ENCODE results near the gene MYO18B. TPM values are rescaled to one million over a fixed set of nuclear protein-coding genes. Genes with fewer than 3 reads are reported as not detected.
A peak's percentile ranks its signal among the peaks of the same experiment; 100 is the strongest.

The MYO18B gene
- total RNA-seq, 2 experiments from 2014 or later, result 1.6 to 1.8 TPM

GRCh38 chr22:25896592-25896991 is 154.6 kb downstream of the MYO18B start:
- Mint-ChIP-seq H3K9me3 (no peaks in the 10 kb centered on the region), H3K27ac (no peak overlapping the region), H3K36me3 (ENCODE audit: low read depth) (no peaks in the 10 kb centered on the region), H3K27me3 (peaks cover 6% of the 10 kb centered on the region), H3K4me3 (no peak overlapping the region), H3K4me1 (ENCODE audit: low read depth) (no peaks in the 10 kb centered on the region)
- ChIA-PET CTCF (interaction anchor here (1.3 to 3.0 kb wide), 2 partner anchors 8 to 434 kb away, joined by 4 to 11 read pairs; no protein-coding TSS in a partner anchor), POLR2A (no interaction called here)
- DNase-seq, result no peak
- intact Hi-C loops (cut with micrococcal nuclease), result no loop called here
- no peak for TF ChIP-seq CTCF (IDR thresholded peaks at IDR 0.05)
- no peak for ATAC-seq

GRCh38 chr22:25898707-25899365 is 156.8 kb downstream of the MYO18B start:
- intact Hi-C loops (cut with micrococcal nuclease), result no loop called here
- Mint-ChIP-seq H3K27me3 (peaks cover 6% of the 10 kb centered on the region), H3K9me3 (no peaks in the 10 kb centered on the region), H3K36me3 (ENCODE audit: low read depth) (no peaks in the 10 kb centered on the region), H3K27ac (no peak overlapping the region), H3K4me3 (no peak overlapping the region), H3K4me1 (ENCODE audit: low read depth) (no peaks in the 10 kb centered on the region)
- ChIA-PET CTCF (interaction anchor here (0.9 kb wide), 1 partner anchor 9 kb away, joined by 3 read pairs; no protein-coding TSS in a partner anchor), POLR2A (no interaction called here)
- ATAC-seq (no peak), DNase-seq (peak; percentile 2)
- TF ChIP-seq CTCF (IDR thresholded peaks at IDR 0.05), result no peak

- H3K27me3 Mint-ChIP-seq, result peaks cover 6% of the 10 kb centered on the region
- no peak overlapping the region for H3K27ac Mint-ChIP-seq
- H3K4me3 Mint-ChIP-seq, result no peak overlapping the region
- no peak for TF ChIP-seq CTCF (IDR thresholded peaks at IDR 0.05)
- H3K9me3 Mint-ChIP-seq, result no peaks in the 10 kb centered on the region
- ChIA-PET POLR2A (no interaction called here), CTCF (interaction anchor here (0.9 kb wide), 1 partner anchor 8 kb away, joined by 3 read pairs; no protein-coding TSS in a partner anchor)
- no peaks in the 10 kb centered on the region for H3K4me1 Mint-ChIP-seq (ENCODE audit: low read depth)
- intact Hi-C loops (cut with micrococcal nuclease), result no loop called here
- no peak for DNase-seq
- H3K36me3 Mint-ChIP-seq (ENCODE audit: low read depth), result no peaks in the 10 kb centered on the region
- ATAC-seq, result no peak
These were observed 157.6 kb downstream of the MYO18B start for GRCh38 chr22:25899566-25899965.

- no peaks in the 10 kb centered on the region for H3K36me3 Mint-ChIP-seq (ENCODE audit: low read depth)
- ChIA-PET POLR2A (no interaction called here), CTCF (no interaction called here)
- peaks cover 6% of the 10 kb centered on the region for H3K27me3 Mint-ChIP-seq
- H3K4me3 Mint-ChIP-seq, result no peak overlapping the region
- ATAC-seq (no peak), DNase-seq (no peak)
- H3K27ac Mint-ChIP-seq, result no peak overlapping the region
- intact Hi-C loops (cut with micrococcal nuclease), result no loop called here
- TF ChIP-seq CTCF (IDR thresholded peaks at IDR 0.05), result no peak
- no peaks in the 10 kb centered on the region for H3K9me3 Mint-ChIP-seq
- no peaks in the 10 kb centered on the region for H3K4me1 Mint-ChIP-seq (ENCODE audit: low read depth)
These were observed 158.4 kb downstream of the MYO18B start for GRCh38 chr22:25900390-25900789.

- no peaks in the 10 kb centered on the region for H3K9me3 Mint-ChIP-seq
- no peak overlapping the region for H3K4me3 Mint-ChIP-seq
- intact Hi-C loops (cut with micrococcal nuclease), result no loop called here
- no peak for ATAC-seq
- ChIA-PET POLR2A (no interaction called here), CTCF (no interaction called here)
- DNase-seq, result no peak
- H3K27ac Mint-ChIP-seq, result no peak overlapping the region
- no peak for TF ChIP-seq CTCF (IDR thresholded peaks at IDR 0.05)
- no peaks in the 10 kb centered on the region for H3K4me1 Mint-ChIP-seq (ENCODE audit: low read depth)
- H3K27me3 Mint-ChIP-seq, result peaks cover 6% of the 10 kb centered on the region
- H3K36me3 Mint-ChIP-seq (ENCODE audit: low read depth), result no peaks in the 10 kb centered on the region
These were observed 158.9 kb downstream of the MYO18B start for GRCh38 chr22:25900880-25901279.
